Transverse colon (tissue), 4 donors: ENCODE data around the gene RABGGTB.

Experiments used
- EP300 ChIP-seq: sonication (generic); formaldehyde crosslinking; IDR thresholded peaks from one replicate; pipeline ENCODE4 v1.6.1; 2017; ENCODE audit warnings: antibody characterized with exemption, low read depth
- POLR2A ChIP-seq: fragments of 450-650 bp; IDR thresholded peaks from one replicate; pipeline ENCODE4 v1.6.1; 2016; ENCODE audit warnings: antibody characterized with exemption, mild to moderate bottlenecking, moderate library complexity
- POLR2AphosphoS5 ChIP-seq, 3 donors: sonication (generic); formaldehyde crosslinking; IDR thresholded peaks; one replicate each; pipeline ENCODE4 v1.6.1; 2016; ENCODE audit warnings: antibody characterized with exemption in 3 of 3
- TF ChIP-seq, protein P1 (sequence below), 5 experiments: fragments of 200-600 bp in 3 of 5; fragments of 450-650 bp in 2 of 5; sonication (generic) in 3 of 5; IDR thresholded peaks; 1 replicate in 2 of 5; 2 replicates in 3 of 5; pipeline ENCODE4 v1.5.1; 2016 to 2017; ENCODE audit warnings: antibody characterized with exemption in 5 of 5, inconsistent platforms in 3 of 5, mild to moderate bottlenecking in 2 of 5, moderate library complexity in 1 of 5

DNA sequence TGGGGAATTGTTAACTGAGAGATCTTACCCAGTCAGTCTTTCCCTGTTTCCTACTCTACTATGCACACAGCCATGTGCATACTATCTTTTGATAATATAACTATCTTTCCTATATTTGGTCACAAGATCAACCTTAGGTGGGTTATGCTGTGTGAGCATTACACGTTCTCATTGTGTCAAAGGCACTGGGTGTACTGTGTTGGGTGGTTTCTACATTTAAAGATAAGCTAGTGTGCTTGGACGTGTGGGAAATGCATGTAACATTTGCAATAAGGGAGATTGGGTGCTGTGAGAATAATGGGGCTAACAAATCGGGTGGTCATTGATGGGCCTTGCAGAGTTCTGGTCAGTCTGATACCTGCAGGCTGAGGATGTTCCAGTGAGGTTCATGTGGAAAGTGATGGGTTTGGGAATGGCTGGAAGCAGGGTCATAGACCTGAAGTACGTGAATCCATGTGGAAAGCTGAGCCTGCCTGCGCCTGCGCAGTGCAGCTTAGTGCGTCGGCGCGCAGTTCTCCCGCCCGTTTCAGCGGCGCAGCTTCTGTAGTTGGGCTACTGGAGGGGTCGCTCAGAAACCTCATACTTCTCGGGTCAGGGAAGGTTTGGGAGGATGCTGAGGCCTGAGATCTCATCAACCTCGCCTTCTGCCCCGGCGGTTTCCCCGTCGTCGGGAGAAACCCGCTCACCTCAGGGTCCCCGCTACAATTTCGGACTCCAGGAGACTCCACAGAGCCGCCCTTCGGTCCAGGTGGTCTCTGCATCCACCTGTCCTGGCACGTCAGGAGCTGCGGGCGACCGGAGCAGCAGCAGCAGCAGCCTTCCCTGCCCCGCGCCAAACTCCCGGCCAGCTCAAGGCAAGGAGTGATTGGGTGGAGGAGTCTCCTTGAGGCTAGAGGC lies 10.6 kb downstream of the RABGGTB start, which contains the start of gene MSH4:
- TF ChIP-seq EP300, result no peak
- TF ChIP-seq, protein P1, sequence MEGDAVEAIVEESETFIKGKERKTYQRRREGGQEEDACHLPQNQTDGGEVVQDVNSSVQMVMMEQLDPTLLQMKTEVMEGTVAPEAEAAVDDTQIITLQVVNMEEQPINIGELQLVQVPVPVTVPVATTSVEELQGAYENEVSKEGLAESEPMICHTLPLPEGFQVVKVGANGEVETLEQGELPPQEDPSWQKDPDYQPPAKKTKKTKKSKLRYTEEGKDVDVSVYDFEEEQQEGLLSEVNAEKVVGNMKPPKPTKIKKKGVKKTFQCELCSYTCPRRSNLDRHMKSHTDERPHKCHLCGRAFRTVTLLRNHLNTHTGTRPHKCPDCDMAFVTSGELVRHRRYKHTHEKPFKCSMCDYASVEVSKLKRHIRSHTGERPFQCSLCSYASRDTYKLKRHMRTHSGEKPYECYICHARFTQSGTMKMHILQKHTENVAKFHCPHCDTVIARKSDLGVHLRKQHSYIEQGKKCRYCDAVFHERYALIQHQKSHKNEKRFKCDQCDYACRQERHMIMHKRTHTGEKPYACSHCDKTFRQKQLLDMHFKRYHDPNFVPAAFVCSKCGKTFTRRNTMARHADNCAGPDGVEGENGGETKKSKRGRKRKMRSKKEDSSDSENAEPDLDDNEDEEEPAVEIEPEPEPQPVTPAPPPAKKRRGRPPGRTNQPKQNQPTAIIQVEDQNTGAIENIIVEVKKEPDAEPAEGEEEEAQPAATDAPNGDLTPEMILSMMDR (IDR thresholded peaks at IDR 0.05), result no peak
- TF ChIP-seq POLR2A, result peak; percentile 12
- peak in 1 of 3 donors; percentile 7 for TF ChIP-seq POLR2AphosphoS5 (IDR thresholded peaks at IDR 0.05)
